Esophagus (tissue), 2 donors: ENCODE data around the gene CDK2AP2. TPM values are rescaled to one million over a fixed set of nuclear protein-coding genes. Genes with fewer than 3 reads are reported as not detected.
"Not testable (repeated sequence)": the region's sequence is repeated elsewhere in the genome, so short reads cannot be mapped to it uniquely, and the experiment has no call there.

Experiments
- H3K27ac ChIP-seq, 2 donors: one replicate each; pipeline ENCODE4 v1.5.1; 2013; ENCODE audit warnings: low read depth in 2 of 2, mild to moderate bottlenecking in 2 of 2, inconsistent platforms in 1 of 2, low read length in 1 of 2, moderate library complexity in 1 of 2
- H3K27me3 ChIP-seq, 2 donors: one replicate each; pipeline ENCODE4 v1.6.1; 2013; ENCODE audit warnings: low read length in 2 of 2, control low read depth in 1 of 2, mild to moderate bottlenecking in 1 of 2; ENCODE audit not compliant: insufficient read depth in 2 of 2, control insufficient read depth in 1 of 2
- H3K36me3 ChIP-seq, 2 donors: one replicate each; pipeline ENCODE4 v1.6.1; 2013; ENCODE audit warnings: low read length in 1 of 2; ENCODE audit not compliant: control insufficient read depth in 2 of 2, insufficient read depth in 2 of 2
- H3K4me1 ChIP-seq, 2 donors: one replicate each; pipeline ENCODE4 v1.6.1; 2013; ENCODE audit warnings: low read length in 1 of 2; ENCODE audit not compliant: control insufficient read depth in 2 of 2, insufficient read depth in 2 of 2
- H3K4me3 ChIP-seq, 2 donors: one replicate each; pipeline ENCODE4 v1.5.1; 2013; ENCODE audit warnings: low read length in 2 of 2, mild to moderate bottlenecking in 2 of 2, low read depth in 1 of 2, moderate library complexity in 1 of 2
- H3K9me3 ChIP-seq, 2 donors: one replicate each; pipeline ENCODE4 v1.6.1; 2013; ENCODE audit warnings: mild to moderate bottlenecking in 2 of 2, low read depth in 1 of 2, low read length in 1 of 2, moderate library complexity in 1 of 2; ENCODE audit not compliant: control insufficient read depth in 2 of 2, insufficient read depth in 1 of 2
- WGBS, 2 donors: extraction: QIAGEN DNeasy Blood & Tissue Kit; methylation state at CpG; one replicate each; pipeline ENCODE4 v1.1.7; 2013; 5-methylcytosine and 5-hydroxymethylcytosine counted together
- polyA plus RNA-seq, 2 donors: library from polyadenylated mRNA; stranded (reverse); fragments of 200-250 nt; gene quantifications; one replicate each; pipeline ENCODE4 v1.2.3, GENCODE V29; 2013
- donor health status: healthy with polysubstance abuse.
- donor health status: Bipolar disorder and iron deficiency.

Gene CDK2AP2
- polyA plus RNA-seq, 2 donors: 49.4 to 52.2 TPM

DNA sequence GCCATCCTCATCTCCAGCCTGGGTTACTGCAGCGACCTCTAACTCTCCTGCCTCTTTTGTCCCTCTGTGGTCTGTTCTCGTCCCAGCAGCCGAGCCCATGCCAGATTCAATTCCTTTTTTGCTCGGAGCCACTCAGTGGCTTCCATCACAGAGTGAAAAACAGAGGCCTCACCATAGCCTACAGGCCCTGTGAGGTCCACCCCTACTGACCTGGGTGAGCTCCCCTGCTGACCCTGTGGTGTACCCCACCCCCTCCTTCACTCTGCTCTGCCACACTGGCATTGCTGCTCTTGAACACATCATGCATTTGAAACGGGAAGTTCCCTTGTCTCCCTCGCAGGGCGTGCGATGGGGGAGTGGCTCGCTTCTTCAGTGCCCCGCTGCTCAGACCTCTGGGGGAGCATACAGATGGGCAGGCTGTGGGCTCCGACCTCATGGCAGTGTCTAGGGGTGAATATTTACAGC, 23.1 kb downstream of the CDK2AP2 start:
- Histone ChIP-seq H3K27me3 (no peaks in the 10 kb centered on the region), H3K4me3 (no peak overlapping the region), H3K9me3 (no peaks in the 10 kb centered on the region), H3K36me3 (peaks cover 0 to 9% of the 10 kb centered on the region in 2 donors), H3K4me1 (peaks cover 4 to 19% of the 10 kb centered on the region in 2 donors), H3K27ac (peak overlapping the region; percentile 27 to 50)
- 63 to 72% methylated on average over 11 of the region's 11 CpGs for WGBS, 2 donors

DNA sequence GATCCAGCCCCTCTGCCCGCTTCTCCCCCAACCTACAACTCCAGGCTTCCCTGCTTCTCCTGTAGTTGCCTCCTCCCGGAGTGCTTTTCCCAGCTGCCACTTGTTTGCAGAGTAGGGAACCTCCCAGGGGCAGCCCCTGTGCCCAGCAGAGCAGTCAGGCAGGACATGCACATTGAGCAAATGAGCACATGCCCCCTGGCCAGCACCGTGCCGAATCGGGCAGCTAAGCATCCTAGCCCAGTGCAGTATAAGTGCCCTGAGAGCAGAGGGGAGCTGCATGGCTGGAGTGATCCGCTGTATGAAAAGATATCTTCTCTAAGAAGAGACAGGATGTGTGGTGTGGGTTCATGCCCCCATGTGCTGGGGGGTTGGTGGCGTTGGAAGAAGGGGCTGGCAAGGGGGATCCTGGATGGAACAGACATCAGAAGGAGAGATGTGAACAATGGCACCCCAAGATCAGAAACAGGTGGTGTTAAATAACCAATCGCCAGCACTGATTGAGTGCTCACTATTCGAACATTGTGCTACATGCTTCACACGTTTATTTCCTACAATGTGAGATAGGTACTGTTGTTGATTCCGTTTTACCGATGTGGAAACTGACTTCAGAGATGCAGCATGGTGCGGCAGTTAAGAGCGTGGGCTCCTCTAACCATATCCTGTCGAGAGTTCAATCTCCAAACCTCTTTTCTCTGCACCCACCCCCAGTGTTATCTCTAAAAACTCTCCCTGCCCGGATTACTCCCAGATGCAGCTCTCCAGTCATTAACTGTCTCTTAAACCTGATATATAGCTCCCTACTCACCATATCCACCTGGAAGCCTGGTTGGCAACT, 23.9 kb downstream of the CDK2AP2 start:
- Histone ChIP-seq H3K27ac (peak overlapping the region; percentile 76 to 95), H3K27me3 (no peaks in the 10 kb centered on the region), H3K9me3 (no peaks in the 10 kb centered on the region), H3K36me3 (peaks cover 0 to 1% of the 10 kb centered on the region in 2 donors), H3K4me3 (peak overlapping the region in 1 of 2 donors; percentile 58), H3K4me1 (peaks cover 4 to 19% of the 10 kb centered on the region in 2 donors)
- 72 to 78% methylated on average over 16 of the region's 16 CpGs for WGBS, 2 donors

DNA sequence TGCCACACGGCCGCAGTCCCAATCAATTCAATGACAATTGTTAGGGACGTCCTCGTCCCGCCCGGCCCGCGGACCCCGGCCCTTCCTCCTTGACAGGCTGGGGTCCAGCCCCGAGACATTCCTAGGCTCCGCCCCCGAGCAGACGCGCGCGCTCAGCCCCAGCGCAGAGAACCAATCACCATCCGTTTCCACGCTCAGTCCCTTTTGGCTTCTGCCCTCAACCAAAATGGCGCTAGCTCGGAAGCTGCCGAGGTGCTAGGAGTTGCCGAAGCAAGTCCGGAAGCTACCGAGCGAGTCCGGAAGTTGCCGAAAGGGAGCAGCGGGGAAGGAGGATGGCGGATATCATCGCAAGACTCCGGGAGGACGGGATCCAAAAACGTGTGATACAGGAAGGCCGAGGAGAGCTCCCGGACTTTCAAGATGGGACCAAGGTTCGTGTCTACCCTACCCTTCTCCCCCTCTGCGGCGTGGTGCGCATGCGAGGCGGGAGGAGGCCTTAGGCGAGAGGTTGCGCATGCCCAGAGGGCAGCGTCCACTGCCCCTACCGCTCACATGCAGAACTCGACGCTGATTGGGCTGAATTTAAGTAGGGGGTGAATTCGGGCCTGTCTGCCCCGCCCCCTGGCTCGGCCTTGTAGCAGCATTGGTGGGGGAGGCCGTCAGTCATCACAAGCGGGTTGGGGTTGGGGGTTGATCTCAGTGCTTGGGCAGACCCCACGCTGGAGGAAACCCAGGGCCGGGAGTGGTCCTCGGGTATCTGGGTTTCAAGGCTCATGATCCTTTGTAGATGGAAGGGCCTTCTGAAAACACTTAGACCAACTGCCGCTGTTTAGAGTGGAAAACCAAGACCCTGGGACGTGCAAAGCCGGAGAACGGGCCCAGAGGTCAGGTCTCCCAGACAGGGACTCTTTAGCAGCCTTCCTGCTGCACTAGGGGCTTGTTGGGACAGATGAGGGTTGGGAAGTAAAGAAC, 24.8 kb downstream of the CDK2AP2 start, which contains the start of gene AIP:
AIP (plus strand) TSS at position 200 of the 972 bp plus-strand sequence; CDS start at position 333, 133 bp downstream.
- H3K9me3 ChIP-seq: no peaks in the 10 kb centered on the region
- H3K4me1 ChIP-seq: peaks cover 4 to 19% of the 10 kb centered on the region in 2 donors
- 8 to 10% methylated on average over 60 of the region's 60 CpGs for WGBS, 2 donors
- no peaks in the 10 kb centered on the region for H3K36me3 ChIP-seq
- H3K27ac ChIP-seq: peak within 1 kb of the TSS; percentile 76 to 95
- H3K27me3 ChIP-seq: no peaks in the 10 kb centered on the region
- H3K4me3 ChIP-seq: peak within 1 kb of the TSS; percentile 58 to 66

DNA sequence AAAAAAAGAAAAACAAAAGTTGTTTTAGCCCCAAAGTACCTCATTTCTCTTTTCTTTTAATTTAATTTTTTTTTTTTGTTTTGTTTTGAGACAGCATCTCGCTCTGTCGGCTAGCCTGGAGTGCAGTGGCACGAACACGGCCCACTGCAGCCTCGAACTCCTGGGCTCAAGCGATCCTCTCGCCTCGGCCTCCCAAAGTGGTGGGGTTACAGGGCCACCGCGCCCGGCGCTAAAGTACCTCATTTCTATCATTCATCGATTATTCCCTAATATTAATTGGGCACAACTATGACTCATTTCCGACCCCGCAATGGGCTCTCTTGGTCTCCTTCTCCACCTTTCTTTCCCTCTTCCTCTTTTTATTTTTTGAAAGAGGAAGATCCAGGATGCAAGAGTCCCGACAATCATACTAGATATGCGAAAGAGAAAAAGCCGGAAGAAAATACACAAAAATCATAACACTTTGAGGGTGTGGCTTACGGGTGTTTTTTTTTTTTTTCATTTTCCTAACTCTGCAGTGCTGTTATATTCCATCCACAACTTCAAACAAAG, 25.6 kb downstream of the CDK2AP2 start:
- H3K36me3 ChIP-seq: no peaks in the 10 kb centered on the region
- no peaks in the 10 kb centered on the region for H3K9me3 ChIP-seq
- 33 to 34% methylated on average over 19 of the region's 19 CpGs for WGBS, 2 donors
- peak overlapping the region; percentile 58 to 66 for H3K4me3 ChIP-seq
- H3K4me1 ChIP-seq: peaks cover 4 to 19% of the 10 kb centered on the region in 2 donors
- H3K27ac ChIP-seq: peak overlapping the region; percentile 76 to 95
- no peaks in the 10 kb centered on the region for H3K27me3 ChIP-seq

DNA sequence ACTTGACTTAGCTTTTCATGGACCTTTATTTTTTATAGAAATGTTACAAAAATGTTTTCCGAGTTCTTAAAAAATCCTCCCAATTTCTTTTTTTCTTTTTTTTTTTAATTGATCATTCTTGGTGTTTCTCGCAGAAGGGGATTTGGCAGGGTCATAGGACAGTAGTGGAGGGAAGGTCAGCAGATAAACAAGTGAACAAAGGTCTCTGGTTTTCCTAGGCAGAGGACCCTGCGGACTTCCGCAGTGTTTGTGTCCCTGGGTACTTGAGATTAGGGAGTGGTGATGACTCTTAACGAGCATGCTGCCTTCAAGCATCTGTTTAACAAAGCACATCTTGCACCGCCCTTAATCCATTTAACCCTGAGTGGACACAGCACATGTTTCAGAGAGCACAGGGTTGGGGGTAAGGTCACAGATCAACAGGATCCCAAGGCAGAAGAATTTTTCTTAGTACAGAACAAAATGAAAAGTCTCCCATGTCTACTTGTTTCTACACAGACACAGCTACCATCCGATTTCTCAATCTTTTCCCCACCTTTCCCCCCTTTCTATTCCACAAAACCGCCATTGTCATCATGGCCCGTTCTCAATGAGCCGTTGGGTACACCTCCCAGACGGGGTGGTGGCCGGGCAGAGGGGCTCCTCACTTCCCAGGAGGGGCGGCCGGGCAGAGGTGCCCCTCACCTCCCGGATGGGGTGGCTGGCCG, 30.5 kb downstream of the CDK2AP2 start:
- H3K9me3 ChIP-seq, H3K36me3 ChIP-seq, H3K4me1 ChIP-seq, H3K4me3 ChIP-seq, H3K27ac ChIP-seq, H3K27me3 ChIP-seq: not testable (repeated sequence)
- WGBS, 2 donors: 84 to 85% methylated on average over 12 to 13 of the region's 16 CpGs

DNA sequence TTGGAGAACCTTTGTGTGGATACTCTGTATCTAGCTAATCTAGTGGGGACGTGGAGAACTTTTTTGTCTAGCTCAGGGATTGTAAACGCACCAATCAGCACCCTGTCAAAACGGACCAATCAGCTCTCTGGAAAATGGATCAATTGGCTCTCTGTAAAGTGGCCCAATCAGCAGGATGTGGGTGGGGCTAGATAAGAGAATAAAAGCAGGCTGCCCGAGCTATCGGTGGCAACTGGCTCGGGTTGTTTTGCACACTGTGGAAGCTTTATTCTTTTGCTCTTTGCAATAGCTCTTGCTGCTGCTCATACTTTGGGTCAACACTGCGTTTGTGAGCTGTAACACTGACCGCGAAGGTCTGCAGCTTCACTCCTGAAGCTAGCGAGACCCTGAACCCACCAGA, 31.3 kb downstream of the CDK2AP2 start:
- H3K9me3 ChIP-seq, H3K36me3 ChIP-seq, H3K27ac ChIP-seq, H3K27me3 ChIP-seq, H3K4me1 ChIP-seq, H3K4me3 ChIP-seq: not testable (repeated sequence)
- WGBS, 2 donors: 79 to 85% methylated on average over 10 of the region's 10 CpGs

DNA sequence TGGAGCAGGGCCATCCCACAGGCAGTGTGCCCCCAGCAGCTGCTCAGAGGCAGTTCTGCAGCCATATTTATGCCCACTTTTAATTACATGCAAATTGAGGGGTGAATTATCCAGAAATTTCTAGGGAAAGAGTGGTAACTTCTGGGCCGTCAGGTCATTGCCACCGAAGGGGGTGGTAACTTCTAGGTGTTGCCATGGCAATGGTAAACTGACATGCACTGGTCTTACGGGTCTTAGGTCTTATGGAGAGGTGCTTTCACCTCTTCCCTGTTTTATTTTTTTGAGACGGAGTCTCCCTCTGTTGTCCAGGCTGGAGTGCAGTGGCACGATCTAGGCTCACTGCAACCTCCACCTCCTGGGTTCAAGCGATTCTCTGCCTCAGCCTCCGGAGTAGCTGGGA, 35.1 kb downstream of the CDK2AP2 start:
- no peak overlapping the region for H3K27ac ChIP-seq
- H3K36me3 ChIP-seq: no peaks in the 10 kb centered on the region
- H3K4me3 ChIP-seq: no peak overlapping the region
- WGBS, 2 donors: 80 to 82% methylated on average over 7 of the region's 7 CpGs
- no peaks in the 10 kb centered on the region for H3K9me3 ChIP-seq
- H3K27me3 ChIP-seq: no peaks in the 10 kb centered on the region
- peaks cover 2% of the 10 kb centered on the region in 2 donors for H3K4me1 ChIP-seq

DNA sequence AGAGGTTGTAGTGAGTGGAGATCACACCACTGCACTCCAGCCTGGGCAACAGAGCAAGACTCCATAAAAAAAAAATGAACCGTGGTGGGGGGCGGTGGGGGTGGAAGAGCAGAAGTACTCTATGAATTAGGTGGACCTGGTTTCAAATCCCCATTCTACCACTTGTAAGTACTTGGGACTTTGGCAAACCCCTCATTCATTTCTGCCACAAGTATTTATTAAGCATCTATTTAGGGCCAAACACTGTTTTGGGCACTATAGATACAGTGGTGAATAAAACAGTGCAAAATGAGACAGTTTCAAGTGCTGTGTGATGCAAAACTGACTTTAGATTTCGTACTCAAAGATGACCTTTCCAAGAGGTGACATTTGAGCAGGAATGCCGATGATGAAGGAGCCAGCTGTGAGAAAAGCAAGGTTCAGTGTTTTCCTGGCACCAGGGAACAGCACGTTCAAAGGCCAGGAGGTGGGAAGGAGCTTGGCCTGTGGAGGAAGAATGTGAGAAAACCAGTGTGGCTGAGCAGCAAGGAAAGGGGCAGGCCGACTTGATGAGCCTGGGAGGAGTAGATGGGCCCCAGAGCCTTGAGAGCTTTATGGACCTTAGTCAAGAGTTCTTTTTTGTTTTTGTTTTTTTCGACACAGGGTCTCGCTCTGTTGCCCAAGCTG, 37.5 kb downstream of the CDK2AP2 start:
- Histone ChIP-seq H3K9me3 (no peaks in the 10 kb centered on the region), H3K4me1 (peaks cover 6 to 10% of the 10 kb centered on the region in 2 donors), H3K27me3 (no peaks in the 10 kb centered on the region), H3K27ac (no peak overlapping the region), H3K4me3 (no peak overlapping the region), H3K36me3 (peaks cover 0 to 6% of the 10 kb centered on the region in 2 donors)
- 80 to 82% methylated on average over 8 of the region's 8 CpGs for WGBS, 2 donors
